Measurements from ENCODE around the gene CPS1.

The CPS1 gene

GRCh38 chr2:210617318-210617717 lies 60.9 kb downstream of the CPS1 start:
- no peak for DNase-seq

- DNase-seq: peak; percentile 26
Measured at GRCh38 chr2:210617732-210618330, 61.4 kb downstream of the CPS1 start.

- DNase-seq: no peak
Measured at GRCh38 chr2:210620456-210620855, 64.1 kb downstream of the CPS1 start.

- no peak for DNase-seq
Measured at GRCh38 chr2:210623506-210623905, 67.1 kb downstream of the CPS1 start.

GRCh38 chr2:210626849-210627248 lies 70.5 kb downstream of the CPS1 start:
- no peak for DNase-seq

GRCh38 chr2:210630873-210631560 lies 74.6 kb downstream of the CPS1 start:
- no peak for DNase-seq

- DNase-seq: no peak
Measured at GRCh38 chr2:210633699-210634098, 77.3 kb downstream of the CPS1 start.

- DNase-seq: no peak
Measured at GRCh38 chr2:210635257-210635656, 78.9 kb downstream of the CPS1 start.

GRCh38 chr2:210642333-210642732 lies 85.9 kb downstream of the CPS1 start:
- no peak for DNase-seq

GRCh38 chr2:210647151-210647550 lies 90.8 kb downstream of the CPS1 start:
- no peak for DNase-seq

GRCh38 chr2:210654091-210654490 lies 97.7 kb downstream of the CPS1 start:
- no peak for DNase-seq

- no peak for DNase-seq
Measured at GRCh38 chr2:210655229-210655975, 99.0 kb downstream of the CPS1 start.

- no peak for DNase-seq
Measured at GRCh38 chr2:210657874-210658273, 101.5 kb downstream of the CPS1 start.

GRCh38 chr2:210660751-210661150 lies 104.4 kb downstream of the CPS1 start:
- no peak for DNase-seq

- DNase-seq: no peak
Measured at GRCh38 chr2:210662560-210662959, 106.2 kb downstream of the CPS1 start.

GRCh38 chr2:210663631-210664089 lies 107.3 kb downstream of the CPS1 start:
- DNase-seq: no peak

- no peak for DNase-seq
Measured at GRCh38 chr2:210667711-210668110, 111.3 kb downstream of the CPS1 start.

- DNase-seq: no peak
Measured at GRCh38 chr2:210671065-210671464, 114.7 kb downstream of the CPS1 start.

GRCh38 chr2:210673117-210673516 lies 116.7 kb downstream of the CPS1 start:
- no peak for DNase-seq

GRCh38 chr2:210676067-210676466 lies 119.7 kb downstream of the CPS1 start:
- DNase-seq: no peak

- DNase-seq: no peak
Measured at GRCh38 chr2:210681491-210681890, 125.1 kb downstream of the CPS1 start.

GRCh38 chr2:210686401-210686800 lies 130.0 kb downstream of the CPS1 start:
- no peak for DNase-seq

- no peak for DNase-seq
Measured at GRCh38 chr2:210687786-210688470, 131.5 kb downstream of the CPS1 start.

All from activated CD4-positive, alpha-beta T cell treated with anti-CD3 and anti-CD28 coated beads, Interleukin-10, Interleukin-2, amounts not matched to agents 100 ng/mL and 50 ng/mL, durations not matched to agents 16 hours and 8 hours (primary cell).